ENCODE results near the gene NDUFB10.
"Not testable (repeated sequence)": the region's sequence is repeated elsewhere in the genome, so short reads cannot be mapped to it uniquely, and the experiment has no call there.

The NDUFB10 gene

GRCh38 chr16:1946495-1947368 is 12.6 kb upstream of the NDUFB10 start:
- DNase-seq, result no peak

GRCh38 chr16:1947369-1947670 is 12.0 kb upstream of the NDUFB10 start:
- DNase-seq, result no peak

- no peak for DNase-seq
Observed at GRCh38 chr16:1949507-1949906, 9.8 kb upstream of the NDUFB10 start.

GRCh38 chr16:1950047-1950446 is 9.3 kb upstream of the NDUFB10 start:
- no peak for DNase-seq

- DNase-seq, result no peak
Observed at GRCh38 chr16:1950559-1950958, 8.8 kb upstream of the NDUFB10 start.

DNA sequence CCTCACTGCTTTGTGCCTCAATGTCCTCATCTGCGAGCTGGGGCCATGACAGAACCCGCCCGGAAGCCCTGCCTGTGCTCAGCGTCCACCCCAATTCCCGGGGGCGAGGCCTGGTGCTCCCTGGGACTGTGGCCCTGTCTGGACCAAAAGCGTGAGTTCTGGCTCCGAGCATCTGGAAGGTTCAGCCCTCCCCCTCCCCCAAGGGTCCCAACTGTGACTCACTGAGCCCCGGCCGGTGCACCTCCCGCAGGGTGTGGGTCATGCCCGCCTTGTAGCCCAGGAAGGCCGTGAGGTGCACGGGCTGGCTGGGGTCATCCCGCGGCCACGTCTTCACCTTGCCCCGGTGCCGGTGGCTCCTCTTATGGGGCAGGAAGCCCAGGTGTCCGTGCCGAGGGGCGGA is 5.6 kb upstream of the NDUFB10 start:
- DNase-seq, result no peak

- not testable (repeated sequence) for DNase-seq
Observed at GRCh38 chr16:1957434-1958142, 1.8 kb upstream of the NDUFB10 start.

DNA sequence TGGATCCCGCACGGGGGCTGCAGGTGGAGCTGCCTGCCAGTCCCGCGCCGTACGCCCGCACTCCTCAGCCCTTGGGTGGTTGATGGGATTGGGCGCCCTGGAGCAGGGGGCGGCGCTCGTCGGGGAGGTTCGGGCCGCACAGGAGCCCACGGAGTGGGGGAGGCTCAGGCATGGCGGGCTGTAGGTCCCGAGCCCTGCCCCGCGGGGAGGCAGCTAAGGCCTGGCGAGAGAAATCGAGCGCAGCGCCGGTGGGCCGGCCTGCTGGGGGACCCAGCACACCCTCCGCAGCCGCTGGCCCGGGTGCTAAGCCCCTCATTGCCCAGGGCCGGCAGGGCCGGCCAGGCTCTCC is 1.2 kb upstream of the NDUFB10 start:
- DNase-seq, result not testable (repeated sequence)

GRCh38 chr16:1958715-1959268 is 546 bp upstream of the NDUFB10 start:
- DNase-seq, result no peak

DNA sequence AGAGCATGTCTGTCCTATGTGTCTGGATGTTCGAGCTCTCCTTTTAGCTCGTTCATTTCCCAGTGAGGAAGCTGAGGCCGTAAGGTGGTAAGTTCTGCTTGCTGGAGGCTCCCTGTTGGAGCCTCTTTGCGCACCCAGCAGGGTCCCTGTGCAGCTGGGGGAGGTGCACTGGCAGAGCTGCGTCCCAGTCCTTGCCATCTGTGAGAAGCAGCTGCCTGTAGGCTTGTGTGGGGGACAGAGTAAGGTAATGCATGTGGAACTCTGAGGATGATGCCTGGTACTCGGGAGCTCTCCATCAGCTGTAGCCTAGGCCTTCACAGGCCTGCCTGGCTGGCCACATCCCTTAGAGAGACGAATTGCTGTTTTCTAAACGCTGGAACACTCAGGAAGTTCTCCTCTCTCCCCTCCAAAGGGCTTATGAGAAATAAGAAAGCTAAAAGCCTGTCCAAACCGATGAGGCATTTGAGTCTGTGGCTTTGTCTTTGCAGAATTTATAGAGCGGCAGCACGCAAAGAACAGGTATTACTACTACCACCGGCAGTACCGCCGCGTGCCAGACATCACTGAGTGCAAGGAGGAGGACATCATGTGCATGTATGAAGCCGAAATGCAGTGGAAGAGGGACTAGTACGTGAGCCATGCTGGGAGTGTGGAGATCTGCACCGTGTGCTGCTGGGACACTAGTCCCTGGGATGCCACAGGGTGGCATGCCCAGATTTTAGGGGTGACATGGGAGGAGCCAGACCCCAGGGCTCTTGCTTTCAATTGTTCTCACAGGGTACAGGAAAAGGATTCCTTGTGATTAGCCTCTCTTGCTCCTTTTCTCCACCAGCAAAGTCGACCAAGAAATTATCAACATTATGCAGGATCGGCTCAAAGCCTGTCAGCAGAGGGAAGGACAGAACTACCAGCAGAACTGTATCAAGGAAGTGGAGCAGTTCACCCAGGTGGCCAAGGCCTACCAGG is 1.6 kb downstream of the NDUFB10 start:
- DNase-seq, result no peak

DNA sequence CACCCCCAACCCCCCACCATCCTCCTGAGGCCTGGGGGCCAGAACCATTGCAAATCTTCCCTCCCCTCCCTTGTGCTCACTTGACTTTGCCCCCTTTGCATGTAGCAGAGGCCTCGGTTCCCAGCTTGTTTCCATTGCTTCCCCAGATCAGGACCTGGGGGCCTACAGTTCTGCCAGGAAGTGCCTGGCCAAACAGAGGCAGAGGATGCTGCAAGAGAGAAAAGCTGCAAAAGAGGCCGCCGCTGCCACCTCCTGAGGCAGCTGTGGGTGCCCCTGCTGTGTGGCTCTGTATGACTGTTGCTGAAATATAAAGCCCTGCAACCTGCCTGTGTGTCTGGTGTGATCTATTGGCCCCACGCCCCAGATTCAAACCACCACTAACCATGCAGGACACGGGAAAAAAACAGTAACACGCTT is 2.3 kb downstream of the NDUFB10 start:
- no peak for DNase-seq

GRCh38 chr16:1962161-1963153 is 3.1 kb downstream of the NDUFB10 start:
- DNase-seq, result not testable (repeated sequence)

GRCh38 chr16:1963806-1964505 is 4.6 kb downstream of the NDUFB10 start:
- DNase-seq, result peak; percentile 54 to 79 (median 55)

GRCh38 chr16:1964506-1965395 is 5.4 kb downstream of the NDUFB10 start, which contains the start of gene RPS2:
Gene RPS2 (minus strand): TSS chr16:1964826. CDS start chr16:1964625, 201 bp downstream.
- DNase-seq, result peak; percentile 100

GRCh38 chr16:1965396-1966001 is 6.2 kb downstream of the NDUFB10 start:
- peak in 2 of 3 donors; percentile 24 to 51 for DNase-seq

GRCh38 chr16:1966460-1966859 is 7.1 kb downstream of the NDUFB10 start, which contains the start of gene RNF151:
Gene RNF151 (plus strand): TSS chr16:1966856. CDS start chr16:1966882, 26 bp downstream.
- no peak for DNase-seq

- DNase-seq, result no peak
Observed at GRCh38 chr16:1968146-1968953, 9.0 kb downstream of the NDUFB10 start.
